ENCODE data around the gene SLC10A7.

GRCh38 chr4:146368209-146368608 lies 153.5 kb downstream of the SLC10A7 start:
- TF ChIP-seq EP300 (IDR thresholded peaks at IDR 0.05; ENCODE audit: borderline replicate concordance in 1 of 2, control insufficient read depth in 1 of 2, low read depth in 2 of 2, low read length in 2 of 2) (no peak), RAD21 (IDR thresholded peaks at IDR 0.05; ENCODE audit: insufficient read depth, low read depth, low read length) (no peak), ZZZ3 (IDR thresholded peaks at IDR 0.05; ENCODE audit: control insufficient read depth, insufficient read length, low read depth) (no peak), ZBTB11 (CRISPR knock-in tag; IDR thresholded peaks at IDR 0.05) (no peak), TCF12 (IDR thresholded peaks at IDR 0.05; ENCODE audit: low read depth, low read length) (no peak)
